Esophagus squamous epithelium (tissue), 5 donors: ENCODE measurements around the gene SCIN. TPM values are rescaled to one million over a fixed set of nuclear protein-coding genes. Genes with fewer than 3 reads are reported as not detected.
A peak's percentile ranks its signal among the peaks of the same experiment; 100 is the strongest.

Source experiments
- DNase-seq: peaks from one replicate; lab custom pipeline; 2025; lab: John Stamatoyannopoulos, UW
- H3K27ac ChIP-seq, 4 donors: fragments of 200-600 bp; sonication (generic); one replicate each; pipeline ENCODE4 v1.5.1; 2016 to 2019; ENCODE audit warnings: mild to moderate bottlenecking in 1 of 4
- H3K27me3 ChIP-seq, 4 donors: fragments of 200-600 bp; sonication (generic); 1 replicate in 3 of 4; 2 replicates in 1 of 4; pipeline versions ENCODE4 v1.5.1 to v1.6.0; 2017 to 2021; ENCODE audit warnings: antibody characterized with exemption in 1 of 4
- H3K36me3 ChIP-seq, 3 donors: fragments of 200-600 bp; sonication (generic); one replicate each; pipeline ENCODE4 v1.5.1; 2016 to 2019
- H3K4me1 ChIP-seq, 3 donors: fragments of 200-600 bp; sonication (generic); one replicate each; pipeline ENCODE4 v1.5.1; 2017 to 2019
- H3K4me3 ChIP-seq, 4 donors: fragments of 200-600 bp; sonication (generic); 1 replicate in 3 of 4; 2 replicates in 1 of 4; pipeline ENCODE4 v1.5.1; 2016 to 2019; ENCODE audit warnings: mild to moderate bottlenecking in 2 of 4, moderate library complexity in 1 of 4
- H3K9me3 ChIP-seq, 3 donors: fragments of 200-600 bp; sonication (generic); one replicate each; pipeline ENCODE4 v1.5.1; 2016 to 2019
- POLR2A ChIP-seq, 4 donors: fragments of 450-650 bp; IDR thresholded peaks; one replicate each; pipeline ENCODE4 v1.6.1; 2017; ENCODE audit warnings: antibody characterized with exemption in 4 of 4, mild to moderate bottlenecking in 4 of 4, moderate library complexity in 3 of 4
- WGBS, 2 donors: methylation state at CpG; one replicate each; pipeline ENCODE4 v1.1.5; 2018; 5-methylcytosine and 5-hydroxymethylcytosine counted together
- intact Hi-C: fragments of 100-400 bp; cut with DNase I; formaldehyde crosslinking; loops from one replicate; pipeline ENCODE4 v1.15.0; 2022
- total RNA-seq, 4 donors: library from RNA; depleted of rRNA; stranded (reverse); fragments of >200 nt; gene quantifications; one replicate each; pipeline ENCODE4 v1.1.0, GENCODE V29; 2016
- TF ChIP-seq, protein P1 (sequence below), 6 experiments: fragments of 450-650 bp in 4 of 6; fragments of 200-600 bp in 2 of 6; sonication (generic) in 2 of 6; IDR thresholded peaks; one replicate each; pipeline ENCODE4 v1.5.1; 2016 to 2019; ENCODE audit warnings: antibody characterized with exemption in 6 of 6, mild to moderate bottlenecking in 4 of 6, moderate library complexity in 4 of 6
- donor health status: DM: yes; HTN: yes; CAD: no.

Gene SCIN
- total RNA-seq, 4 donors from 2014 or later: 3.4 to 38.4 (median 25.9) TPM

DNA sequence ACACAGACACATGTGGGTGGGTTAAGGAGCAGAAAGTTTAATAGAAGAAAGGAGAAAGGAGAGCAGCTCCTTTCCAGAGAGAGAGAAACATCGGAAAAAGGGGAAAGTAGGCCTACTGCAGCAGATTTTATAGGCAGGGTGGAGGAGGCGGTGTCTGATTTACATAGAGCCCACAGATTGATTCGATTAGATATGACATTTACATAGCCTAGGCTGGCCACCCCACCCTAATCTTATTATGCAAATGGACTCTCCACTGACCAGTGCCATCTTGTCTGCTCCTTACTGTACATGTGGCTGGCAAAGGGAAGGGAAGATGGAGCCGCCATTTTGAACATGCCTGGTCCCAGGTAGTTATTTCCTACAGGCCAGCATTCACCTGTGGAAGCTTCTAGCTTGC, 38.7 kb upstream of the SCIN start:
- H3K4me1 ChIP-seq: no peaks in the 10 kb centered on the region
- H3K4me3 ChIP-seq: no peak overlapping the region
- H3K27me3 ChIP-seq: no peaks in the 10 kb centered on the region
- H3K36me3 ChIP-seq: no peaks in the 10 kb centered on the region
- TF ChIP-seq POLR2A (IDR thresholded peaks at IDR 0.05): no peak
- TF ChIP-seq, protein P1, sequence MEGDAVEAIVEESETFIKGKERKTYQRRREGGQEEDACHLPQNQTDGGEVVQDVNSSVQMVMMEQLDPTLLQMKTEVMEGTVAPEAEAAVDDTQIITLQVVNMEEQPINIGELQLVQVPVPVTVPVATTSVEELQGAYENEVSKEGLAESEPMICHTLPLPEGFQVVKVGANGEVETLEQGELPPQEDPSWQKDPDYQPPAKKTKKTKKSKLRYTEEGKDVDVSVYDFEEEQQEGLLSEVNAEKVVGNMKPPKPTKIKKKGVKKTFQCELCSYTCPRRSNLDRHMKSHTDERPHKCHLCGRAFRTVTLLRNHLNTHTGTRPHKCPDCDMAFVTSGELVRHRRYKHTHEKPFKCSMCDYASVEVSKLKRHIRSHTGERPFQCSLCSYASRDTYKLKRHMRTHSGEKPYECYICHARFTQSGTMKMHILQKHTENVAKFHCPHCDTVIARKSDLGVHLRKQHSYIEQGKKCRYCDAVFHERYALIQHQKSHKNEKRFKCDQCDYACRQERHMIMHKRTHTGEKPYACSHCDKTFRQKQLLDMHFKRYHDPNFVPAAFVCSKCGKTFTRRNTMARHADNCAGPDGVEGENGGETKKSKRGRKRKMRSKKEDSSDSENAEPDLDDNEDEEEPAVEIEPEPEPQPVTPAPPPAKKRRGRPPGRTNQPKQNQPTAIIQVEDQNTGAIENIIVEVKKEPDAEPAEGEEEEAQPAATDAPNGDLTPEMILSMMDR (IDR thresholded peaks at IDR 0.05): no peak
- H3K9me3 ChIP-seq: peaks cover 0 to 6% (median 0%) of the 10 kb centered on the region in 3 donors
- no peak for DNase-seq
- intact Hi-C loops: no loop called here
- no peak overlapping the region for H3K27ac ChIP-seq
- WGBS, 2 donors: 79 to 92% methylated on average over 4 of the region's 4 CpGs

DNA sequence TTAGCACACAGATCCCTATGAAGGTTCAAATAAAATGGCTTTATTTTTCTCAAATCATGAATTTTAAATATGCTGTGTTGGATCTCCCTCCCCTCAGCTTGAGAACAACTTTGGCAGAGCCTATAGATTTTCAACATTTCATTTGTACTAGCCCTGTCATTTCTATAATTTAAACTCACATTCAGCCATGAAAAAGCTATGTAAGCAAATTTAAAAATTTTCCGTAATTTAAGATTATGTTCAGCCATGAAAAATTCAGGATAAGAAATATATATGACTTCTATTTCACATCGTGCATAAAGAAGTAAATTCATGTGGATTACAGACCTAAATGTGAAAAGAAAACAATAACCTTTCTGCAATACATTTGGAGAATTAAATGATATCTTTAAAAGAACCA, 36.5 kb upstream of the SCIN start:
- Histone ChIP-seq H3K36me3 (no peaks in the 10 kb centered on the region), H3K4me1 (no peaks in the 10 kb centered on the region), H3K27ac (no peak overlapping the region), H3K27me3 (no peaks in the 10 kb centered on the region), H3K9me3 (peaks cover 0 to 6% (median 0%) of the 10 kb centered on the region in 3 donors), H3K4me3 (no peak overlapping the region)
- WGBS, 2 donors: 53 to 88% methylated on average over 2 of the region's 2 CpGs
- no peak for DNase-seq
- intact Hi-C loops: no loop called here
- TF ChIP-seq, protein P1 (IDR thresholded peaks at IDR 0.05): no peak
- TF ChIP-seq POLR2A (IDR thresholded peaks at IDR 0.05): no peak

DNA sequence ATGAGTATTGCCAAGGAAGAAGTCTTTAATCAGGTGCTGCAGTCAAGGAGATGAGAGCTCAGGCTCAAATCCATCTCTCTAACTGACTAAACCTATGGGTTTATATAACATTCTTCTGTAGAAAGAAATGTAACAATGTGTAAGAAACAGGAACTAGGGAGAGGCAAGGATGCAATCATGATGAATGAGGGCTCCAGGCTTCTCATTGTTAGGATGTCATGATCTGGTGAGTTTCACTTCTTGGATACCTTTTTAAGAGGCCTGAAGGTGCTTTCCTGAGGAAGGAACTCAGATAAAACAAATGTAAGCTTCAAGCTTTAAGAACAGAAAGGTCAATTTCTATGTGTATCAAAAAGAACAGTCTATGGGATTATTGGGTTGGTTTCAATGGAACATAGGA, 30.8 kb upstream of the SCIN start:
- TF ChIP-seq, protein P1 (IDR thresholded peaks at IDR 0.05): no peak
- TF ChIP-seq POLR2A (IDR thresholded peaks at IDR 0.05): no peak
- no peaks in the 10 kb centered on the region for H3K36me3 ChIP-seq
- no peak for DNase-seq
- peak overlapping the region in 2 of 4 donors; percentile 52 to 60 for H3K27ac ChIP-seq
- intact Hi-C loops: no loop called here
- H3K27me3 ChIP-seq: no peaks in the 10 kb centered on the region
- peaks cover 0 to 17% (median 0%) of the 10 kb centered on the region in 3 donors for H3K4me1 ChIP-seq
- no peak overlapping the region for H3K4me3 ChIP-seq
- H3K9me3 ChIP-seq: peaks cover 0 to 6% (median 0%) of the 10 kb centered on the region in 3 donors

DNA sequence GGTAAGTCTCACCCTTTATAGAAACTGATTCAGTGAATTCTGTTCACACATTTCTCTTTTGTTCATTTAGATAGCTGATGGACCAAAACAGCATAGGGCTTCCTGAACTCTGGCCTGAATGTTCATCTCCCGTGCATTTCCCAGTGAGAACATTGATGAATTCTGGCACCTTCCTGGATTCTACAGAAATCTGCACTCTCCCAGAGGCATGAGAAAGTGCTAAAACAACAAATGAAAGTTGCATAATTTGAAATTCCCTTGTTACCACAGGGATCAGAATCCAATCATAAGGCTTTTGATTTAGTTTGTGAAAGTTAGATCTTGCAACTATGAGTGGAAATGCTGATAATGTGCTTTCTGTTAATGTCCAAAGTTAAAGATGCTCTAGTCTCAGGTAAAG, 29.7 kb upstream of the SCIN start:
- no peak for TF ChIP-seq POLR2A (IDR thresholded peaks at IDR 0.05)
- TF ChIP-seq, protein P1 (IDR thresholded peaks at IDR 0.05): no peak
- H3K4me1 ChIP-seq: peaks cover 0 to 17% (median 0%) of the 10 kb centered on the region in 3 donors
- intact Hi-C loops: no loop called here
- WGBS, 2 donors: 20 to 58% methylated on average over 1 of the region's 1 CpG
- peaks cover 0 to 5% (median 0%) of the 10 kb centered on the region in 3 donors for H3K9me3 ChIP-seq
- DNase-seq: no peak
- no peaks in the 10 kb centered on the region for H3K27me3 ChIP-seq
- no peaks in the 10 kb centered on the region for H3K36me3 ChIP-seq
- peak overlapping the region in 2 of 4 donors; percentile 52 to 60 for H3K27ac ChIP-seq
- no peak overlapping the region for H3K4me3 ChIP-seq

DNA sequence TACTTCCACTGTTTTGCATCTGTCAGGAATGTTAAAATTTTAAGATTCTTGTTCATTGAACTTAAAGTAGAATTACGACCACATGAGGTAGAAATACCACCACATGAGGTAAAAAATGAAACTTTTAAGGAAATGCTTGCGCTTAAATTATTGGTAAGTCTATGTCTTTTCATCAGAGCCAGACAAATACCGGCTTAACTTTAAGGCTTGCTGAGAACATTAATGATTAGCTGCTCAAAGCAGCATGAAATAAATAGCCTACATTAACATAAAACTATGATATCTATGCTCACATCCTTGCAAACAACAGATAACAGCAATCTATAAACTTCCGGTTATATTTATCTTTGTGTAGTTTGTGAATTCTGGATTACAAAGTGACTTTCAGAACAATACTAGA, 26.9 kb upstream of the SCIN start:
- peaks cover 0 to 17% (median 0%) of the 10 kb centered on the region in 3 donors for H3K4me1 ChIP-seq
- no peak overlapping the region for H3K4me3 ChIP-seq
- DNase-seq: no peak
- no peaks in the 10 kb centered on the region for H3K27me3 ChIP-seq
- H3K36me3 ChIP-seq: no peaks in the 10 kb centered on the region
- no peaks in the 10 kb centered on the region for H3K9me3 ChIP-seq
- H3K27ac ChIP-seq: no peak overlapping the region
- no peak for TF ChIP-seq POLR2A (IDR thresholded peaks at IDR 0.05)
- TF ChIP-seq, protein P1 (IDR thresholded peaks at IDR 0.05): no peak
- 65 to 84% methylated on average over 4 of the region's 4 CpGs for WGBS, 2 donors
- intact Hi-C loops: no loop called here
